Osteoblast (primary cell): ENCODE measurements around the gene CUEDC1. TPM values are rescaled to one million over a fixed set of nuclear protein-coding genes. Genes with fewer than 3 reads are reported as not detected.

Experiments
- DNase-seq: peaks from one replicate; pipeline ENCODE4 v3.0.0; 2011; ENCODE audit warnings: low spot score, mixed read lengths; ENCODE audit not compliant: insufficient read length; ENCODE audit errors: missing footprints
- H2AFZ ChIP-seq: 2 replicates; pipeline ENCODE4 v1.6.0; 2011; ENCODE audit warnings: mild to moderate bottlenecking, low read length
- H3K27ac ChIP-seq: 2 replicates; pipeline ENCODE4 v1.5.1; 2011; ENCODE audit warnings: mild to moderate bottlenecking, low read depth, low read length, moderate library complexity
- H3K27me3 ChIP-seq: 2 replicates; pipeline ENCODE4 v1.6.0; 2012; ENCODE audit warnings: mild to moderate bottlenecking, control low read depth, inconsistent platforms, low read length, moderate library complexity; ENCODE audit not compliant: insufficient read depth
- H3K36me3 ChIP-seq: 2 replicates; pipeline ENCODE4 v1.5.1; 2011; ENCODE audit warnings: mild to moderate bottlenecking, low read length, control low read depth, moderate library complexity; ENCODE audit not compliant: insufficient read depth
- H3K4me1 ChIP-seq: 2 replicates; pipeline ENCODE4 v1.5.1; 2011; ENCODE audit warnings: mild to moderate bottlenecking, low read length, control low read depth, moderate library complexity; ENCODE audit not compliant: insufficient read depth
- H3K4me2 ChIP-seq: 2 replicates; pipeline ENCODE4 v1.6.0; 2011; ENCODE audit warnings: mild to moderate bottlenecking, low read length; ENCODE audit not compliant: insufficient read depth
- H3K4me3 ChIP-seq: fragments of 200-600 bp; sonication (generic); 3 replicates; pipeline ENCODE4 v1.5.1; 2012; ENCODE audit warnings: mild to moderate bottlenecking, low read length, inconsistent platforms; ENCODE audit not compliant: insufficient read depth
- H3K79me2 ChIP-seq: 2 replicates; pipeline ENCODE4 v1.6.0; 2012; ENCODE audit warnings: mild to moderate bottlenecking, low read length, control low read depth, inconsistent platforms; ENCODE audit not compliant: insufficient read depth
- H3K9me3 ChIP-seq: 2 replicates; pipeline ENCODE4 v1.5.1; 2011; ENCODE audit warnings: low read depth, low read length, control low read depth
- H4K20me1 ChIP-seq: 2 replicates; pipeline ENCODE4 v1.6.0; 2012; ENCODE audit warnings: mild to moderate bottlenecking, low read length, control low read depth; ENCODE audit not compliant: insufficient read depth
- total RNA-seq: library from RNA; depleted of rRNA; stranded (reverse); fragments of >200 nt; gene quantifications from 2 replicates; pipeline ENCODE4 v1.2.3, GENCODE V29; 2012
- TF ChIP-seq, protein P1 (sequence below): IDR thresholded peaks from 2 replicates; pipeline ENCODE4 v1.5.1; 2011; ENCODE audit warnings: mild to moderate bottlenecking, low read depth, low read length, moderate library complexity; ENCODE audit errors: extremely low read depth

Gene CUEDC1
- total RNA-seq, 1 donor = 21.0 TPM

DNA sequence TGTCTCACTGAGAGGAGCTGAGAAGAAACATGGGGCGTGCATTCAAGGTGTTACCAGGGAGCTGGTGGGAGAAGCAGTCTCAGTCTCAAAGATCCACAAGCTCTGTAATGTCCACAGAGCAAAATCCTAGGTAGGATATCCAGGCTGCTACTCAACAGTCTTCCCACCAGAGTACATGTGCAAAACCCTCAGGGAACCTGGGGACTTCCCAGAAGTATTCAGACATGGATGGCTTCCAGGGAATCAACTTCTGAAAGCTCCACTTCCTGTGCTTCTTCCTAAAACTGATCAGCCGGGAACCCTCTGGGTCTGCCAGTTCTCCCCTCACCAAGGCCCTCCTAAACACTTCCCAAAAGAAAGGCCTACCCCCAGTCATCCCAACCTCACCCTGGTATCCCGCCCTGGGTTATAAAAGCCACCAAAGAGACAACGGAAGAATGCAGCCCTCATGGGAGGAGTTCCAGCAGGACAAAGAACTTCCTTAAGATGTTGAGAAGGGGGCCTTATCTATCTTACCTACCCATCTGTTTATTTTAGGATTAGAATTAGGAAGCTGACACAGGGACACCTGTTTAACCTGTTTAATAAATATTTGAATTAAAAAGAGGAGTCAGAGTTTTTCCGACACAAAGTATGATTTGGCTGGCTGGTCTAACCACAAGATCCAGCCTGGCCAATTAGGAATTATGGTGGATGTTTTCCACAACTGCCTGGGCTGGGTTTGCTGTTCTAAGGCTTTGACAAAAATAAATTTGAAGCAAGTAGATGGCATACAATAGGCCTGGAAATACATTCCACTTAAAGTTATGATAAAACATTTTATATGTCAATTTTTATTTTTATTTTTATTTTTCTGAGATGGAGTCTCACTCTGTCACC is 37.0 kb downstream of the CUEDC1 start:
- DNase-seq = peak; percentile 60
- no peaks in the 10 kb centered on the region for H3K27me3 ChIP-seq
- peaks cover 32% of the 10 kb centered on the region for H3K4me1 ChIP-seq
- H2AFZ ChIP-seq = peak overlapping the region; percentile 59
- peaks cover 35% of the 10 kb centered on the region for H4K20me1 ChIP-seq
- H3K4me2 ChIP-seq = peak overlapping the region; percentile 53
- peak overlapping the region; percentile 45 for H3K27ac ChIP-seq
- H3K4me3 ChIP-seq = peak overlapping the region; percentile 16
- no peaks in the 10 kb centered on the region for H3K9me3 ChIP-seq
- H3K79me2 ChIP-seq = peaks cover 74% of the 10 kb centered on the region
- H3K36me3 ChIP-seq = no peaks in the 10 kb centered on the region
- TF ChIP-seq, protein P1, sequence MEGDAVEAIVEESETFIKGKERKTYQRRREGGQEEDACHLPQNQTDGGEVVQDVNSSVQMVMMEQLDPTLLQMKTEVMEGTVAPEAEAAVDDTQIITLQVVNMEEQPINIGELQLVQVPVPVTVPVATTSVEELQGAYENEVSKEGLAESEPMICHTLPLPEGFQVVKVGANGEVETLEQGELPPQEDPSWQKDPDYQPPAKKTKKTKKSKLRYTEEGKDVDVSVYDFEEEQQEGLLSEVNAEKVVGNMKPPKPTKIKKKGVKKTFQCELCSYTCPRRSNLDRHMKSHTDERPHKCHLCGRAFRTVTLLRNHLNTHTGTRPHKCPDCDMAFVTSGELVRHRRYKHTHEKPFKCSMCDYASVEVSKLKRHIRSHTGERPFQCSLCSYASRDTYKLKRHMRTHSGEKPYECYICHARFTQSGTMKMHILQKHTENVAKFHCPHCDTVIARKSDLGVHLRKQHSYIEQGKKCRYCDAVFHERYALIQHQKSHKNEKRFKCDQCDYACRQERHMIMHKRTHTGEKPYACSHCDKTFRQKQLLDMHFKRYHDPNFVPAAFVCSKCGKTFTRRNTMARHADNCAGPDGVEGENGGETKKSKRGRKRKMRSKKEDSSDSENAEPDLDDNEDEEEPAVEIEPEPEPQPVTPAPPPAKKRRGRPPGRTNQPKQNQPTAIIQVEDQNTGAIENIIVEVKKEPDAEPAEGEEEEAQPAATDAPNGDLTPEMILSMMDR = no peak

DNA sequence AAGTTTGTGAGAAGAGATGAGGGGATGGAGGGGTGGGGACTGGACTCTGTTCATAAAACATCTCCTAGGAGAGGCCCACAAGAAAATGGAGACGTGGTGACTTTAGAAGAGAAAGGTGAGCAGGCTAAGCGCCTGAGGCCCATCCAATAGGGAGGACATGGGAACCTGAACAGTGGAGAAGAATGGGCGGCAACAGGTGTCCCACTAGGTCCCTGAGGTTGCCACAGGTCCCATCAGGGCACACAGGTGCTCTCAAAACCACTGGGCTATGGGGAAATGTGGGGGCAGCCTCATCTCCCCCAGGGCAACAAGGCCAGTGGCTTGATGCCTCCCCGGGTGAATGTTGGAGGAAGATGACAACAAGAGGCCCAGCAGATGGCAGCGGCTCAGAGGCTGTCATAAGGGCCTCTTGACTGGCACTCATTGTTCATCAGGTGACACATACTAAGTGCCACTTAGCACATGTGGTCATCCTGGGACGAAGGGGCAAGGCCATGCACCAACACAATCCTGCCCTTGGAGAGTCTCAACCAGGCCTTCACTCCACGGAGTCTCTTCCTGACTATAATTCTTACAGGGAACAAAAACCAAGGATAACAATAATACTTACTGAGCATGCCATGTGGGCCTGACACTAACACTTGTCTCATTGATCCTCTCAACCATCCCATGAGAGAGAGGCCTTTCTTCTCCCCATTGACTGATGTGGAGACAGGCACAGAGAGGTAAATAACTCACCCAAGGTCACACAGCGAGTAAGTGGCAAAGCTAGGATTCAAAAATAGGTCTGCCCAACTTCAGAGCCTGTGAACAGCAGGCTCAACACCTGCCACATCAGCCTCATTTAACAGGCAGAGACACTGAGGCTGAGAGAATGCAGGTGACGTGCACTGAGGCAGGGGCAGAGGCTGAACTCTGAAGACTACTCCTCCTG is 38.0 kb downstream of the CUEDC1 start:
- Histone ChIP-seq H2AFZ (no peak overlapping the region), H3K4me3 (no peak overlapping the region), H3K79me2 (peaks cover 73% of the 10 kb centered on the region), H3K27me3 (no peaks in the 10 kb centered on the region), H3K4me2 (no peak overlapping the region), H3K9me3 (no peaks in the 10 kb centered on the region), H4K20me1 (peaks cover 33% of the 10 kb centered on the region), H3K4me1 (peaks cover 33% of the 10 kb centered on the region), H3K36me3 (no peaks in the 10 kb centered on the region), H3K27ac (no peak overlapping the region)
- TF ChIP-seq, protein P1 = no peak
- peak; percentile 18 for DNase-seq

DNA sequence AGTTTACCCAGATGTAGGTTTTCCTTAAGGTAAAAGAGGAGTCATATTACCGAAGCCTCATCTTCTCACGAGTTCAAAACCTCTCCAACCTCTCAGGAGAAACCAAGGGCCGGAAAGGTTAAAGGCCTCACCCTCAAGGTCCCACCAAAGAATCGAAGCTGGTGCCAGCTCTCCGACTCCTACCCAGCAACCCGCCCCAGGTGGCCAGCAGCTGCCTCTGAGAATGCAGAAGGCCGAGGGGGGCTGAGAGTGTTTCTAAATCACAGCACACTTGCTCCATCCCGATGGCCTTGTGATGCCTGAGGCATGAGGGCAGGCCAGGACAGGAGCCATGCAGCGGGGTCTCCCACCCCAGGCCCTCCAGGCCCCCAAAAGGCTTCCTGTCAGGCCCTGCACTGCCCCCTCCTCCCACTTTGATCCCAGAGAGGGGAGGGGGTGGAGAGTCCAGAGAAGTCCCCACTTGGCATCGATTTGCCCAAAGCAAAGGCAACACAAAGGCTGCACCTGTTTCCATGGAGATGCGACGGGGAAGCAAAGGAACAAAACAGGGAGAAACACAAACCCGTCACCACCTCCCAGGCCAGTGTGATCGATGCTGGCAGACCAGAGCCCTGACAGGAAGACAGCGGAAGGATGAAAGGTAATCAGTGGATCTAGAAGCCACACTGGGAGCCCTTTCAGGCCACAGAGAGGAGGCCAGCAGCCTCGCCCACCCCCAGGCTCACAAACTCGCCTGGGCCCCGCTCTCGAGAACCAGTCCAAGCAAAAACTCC is 39.0 kb downstream of the CUEDC1 start:
- TF ChIP-seq, protein P1 = no peak
- Histone ChIP-seq H4K20me1 (peaks cover 38% of the 10 kb centered on the region), H3K36me3 (no peaks in the 10 kb centered on the region), H3K9me3 (no peaks in the 10 kb centered on the region), H3K4me2 (no peak overlapping the region), H3K4me1 (peaks cover 28% of the 10 kb centered on the region), H3K27me3 (no peaks in the 10 kb centered on the region), H3K79me2 (peaks cover 75% of the 10 kb centered on the region), H3K4me3 (no peak overlapping the region), H3K27ac (no peak overlapping the region), H2AFZ (no peak overlapping the region)
- peak; percentile 34 for DNase-seq
